K562 treated with DMSO at 1 percent for 4 hours (cell line): ENCODE data around the gene TRPC4AP. TPM values are rescaled to one million over a fixed set of nuclear protein-coding genes. Genes with fewer than 3 reads are reported as not detected.

ENCODE experiments used
- total RNA-seq: library from RNA; unstranded; fragments of 300-600 nt; gene quantifications from 2 replicates; pipeline ENCODE4 v1.2.3, GENCODE V29; 2022; ENCODE audit not compliant: insufficient read depth

Gene TRPC4AP
- total RNA-seq, result 72.4 and 84.8 TPM in 2 replicates

GRCh38 chr20:35092524-35093266, at the start of gene TRPC4AP:
Gene TRPC4AP, minus strand, starts transcription at chr20:35092807. Its CDS starts 26 bp downstream, at chr20:35092781.

GRCh38 chr20:34955231-34956040, 137.2 kb downstream of the TRPC4AP start, which contains the start of the genes GSS and MYH7B:
Gene GSS, minus strand, starts transcription at chr20:34955806. Its CDS starts 3,954 bp downstream, at chr20:34951852.
Gene MYH7B, plus strand, starts transcription at chr20:34955868. Its CDS starts 22,138 bp downstream, at chr20:34978006.

Other genes with a start within 250 kb of the TRPC4AP start
- gene GGT7, start 220.0 kb downstream of the TRPC4AP start, total RNA-seq, result 23.6 and 35.1 TPM in 2 replicates
- 54.4 and 56.6 TPM in 2 replicates for gene ACSS2, start 216.2 kb downstream of the TRPC4AP start, total RNA-seq
- 60.9 and 61.7 TPM in 2 replicates for gene GSS, start 137.0 kb downstream of the TRPC4AP start, total RNA-seq
- not detected in 2 replicates for gene MYH7B, start 136.9 kb downstream of the TRPC4AP start, total RNA-seq
- gene EDEM2, start 54.5 kb upstream of the TRPC4AP start, total RNA-seq, result 19.5 and 19.6 TPM in 2 replicates
- gene PROCR, start 79.3 kb upstream of the TRPC4AP start, total RNA-seq, result 11.8 and 14.1 TPM in 2 replicates
- 0.47 TPM in 1 of 2 replicates, not detected in the other for gene MMP24, start 133.9 kb upstream of the TRPC4AP start, total RNA-seq
- 107 and 118 TPM in 2 replicates for gene MMP24OS, start 185.3 kb upstream of the TRPC4AP start, total RNA-seq
- gene EIF6, start 192.0 kb upstream of the TRPC4AP start, total RNA-seq, result 205 and 207 TPM in 2 replicates
- not detected in 2 replicates for gene FAM83C, start 199.6 kb upstream of the TRPC4AP start, total RNA-seq